Esophagus (tissue), 2 donors: ENCODE measurements around the gene FNDC10. TPM values are rescaled to one million over a fixed set of nuclear protein-coding genes. Genes with fewer than 3 reads are reported as not detected.

Experiments used
- H3K27ac ChIP-seq, 2 donors: one replicate each; pipeline ENCODE4 v1.5.1; 2013; ENCODE audit warnings: low read depth in 2 of 2, mild to moderate bottlenecking in 2 of 2, inconsistent platforms in 1 of 2, low read length in 1 of 2, moderate library complexity in 1 of 2
- H3K27me3 ChIP-seq, 2 donors: one replicate each; pipeline ENCODE4 v1.6.1; 2013; ENCODE audit warnings: low read length in 2 of 2, control low read depth in 1 of 2, mild to moderate bottlenecking in 1 of 2; ENCODE audit not compliant: insufficient read depth in 2 of 2, control insufficient read depth in 1 of 2
- H3K36me3 ChIP-seq, 2 donors: one replicate each; pipeline ENCODE4 v1.6.1; 2013; ENCODE audit warnings: low read length in 1 of 2; ENCODE audit not compliant: control insufficient read depth in 2 of 2, insufficient read depth in 2 of 2
- H3K4me1 ChIP-seq, 2 donors: one replicate each; pipeline ENCODE4 v1.6.1; 2013; ENCODE audit warnings: low read length in 1 of 2; ENCODE audit not compliant: control insufficient read depth in 2 of 2, insufficient read depth in 2 of 2
- H3K4me3 ChIP-seq, 2 donors: one replicate each; pipeline ENCODE4 v1.5.1; 2013; ENCODE audit warnings: low read length in 2 of 2, mild to moderate bottlenecking in 2 of 2, low read depth in 1 of 2, moderate library complexity in 1 of 2
- H3K9me3 ChIP-seq, 2 donors: one replicate each; pipeline ENCODE4 v1.6.1; 2013; ENCODE audit warnings: mild to moderate bottlenecking in 2 of 2, low read depth in 1 of 2, low read length in 1 of 2, moderate library complexity in 1 of 2; ENCODE audit not compliant: control insufficient read depth in 2 of 2, insufficient read depth in 1 of 2
- WGBS, 2 donors: extraction: QIAGEN DNeasy Blood & Tissue Kit; methylation state at CpG; one replicate each; pipeline ENCODE4 v1.1.7; 2013; 5-methylcytosine and 5-hydroxymethylcytosine counted together
- polyA plus RNA-seq, 2 donors: library from polyadenylated mRNA; stranded (reverse); fragments of 200-250 nt; gene quantifications; one replicate each; pipeline ENCODE4 v1.2.3, GENCODE V29; 2013
- donor health status: healthy with polysubstance abuse.
- donor health status: Bipolar disorder and iron deficiency.

The FNDC10 gene
- polyA plus RNA-seq, 2 donors: 7.5 to 8.3 TPM

- Histone ChIP-seq H3K27me3 (peaks cover 0 to 2% of the 10 kb centered on the region in 2 donors), H3K36me3 (no peaks in the 10 kb centered on the region), H3K9me3 (no peaks in the 10 kb centered on the region), H3K27ac (no peak overlapping the region), H3K4me3 (no peak overlapping the region), H3K4me1 (peaks cover 1 to 3% of the 10 kb centered on the region in 2 donors)
- WGBS, 2 donors: 87 to 88% methylated on average over 17 of the region's 17 CpGs
Observed at GRCh38 chr1:1605724-1606123, 5.8 kb upstream of the FNDC10 start.

DNA sequence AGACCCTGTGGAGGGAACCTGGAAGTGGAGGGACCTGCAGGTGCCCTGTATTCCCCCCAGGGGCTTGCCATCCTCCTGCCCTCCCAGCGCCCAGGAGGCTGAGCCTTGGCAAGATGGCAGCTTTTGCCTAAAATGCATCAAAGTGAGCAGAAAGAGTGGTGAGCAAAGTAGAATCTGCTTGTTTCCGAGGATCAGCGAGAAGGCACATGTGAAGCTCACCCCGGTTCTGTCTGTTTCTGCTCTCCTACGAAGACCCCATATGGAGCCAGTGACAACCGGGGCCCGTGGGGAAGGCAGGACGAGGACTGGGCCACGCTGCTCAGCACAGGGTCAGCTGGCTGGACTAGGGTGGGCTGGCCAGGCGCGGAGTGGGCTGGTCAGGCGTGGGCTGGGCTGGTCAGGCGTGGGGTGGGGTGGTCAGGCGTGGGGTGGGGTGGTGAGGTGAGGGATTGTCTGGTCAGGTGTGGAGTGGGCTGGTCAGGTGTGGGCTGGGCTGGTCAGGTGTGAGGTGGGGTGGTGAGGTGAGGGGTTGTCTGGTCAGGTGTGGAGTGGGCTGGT, 5.2 kb upstream of the FNDC10 start:
- Histone ChIP-seq H3K27me3 (peaks cover 0 to 3% of the 10 kb centered on the region in 2 donors), H3K36me3 (no peaks in the 10 kb centered on the region), H3K27ac (no peak overlapping the region), H3K4me3 (no peak overlapping the region), H3K9me3 (no peaks in the 10 kb centered on the region), H3K4me1 (peaks cover 6 to 8% of the 10 kb centered on the region in 2 donors)
- WGBS, 2 donors: 74 to 81% methylated on average over 14 of the region's 14 CpGs

DNA sequence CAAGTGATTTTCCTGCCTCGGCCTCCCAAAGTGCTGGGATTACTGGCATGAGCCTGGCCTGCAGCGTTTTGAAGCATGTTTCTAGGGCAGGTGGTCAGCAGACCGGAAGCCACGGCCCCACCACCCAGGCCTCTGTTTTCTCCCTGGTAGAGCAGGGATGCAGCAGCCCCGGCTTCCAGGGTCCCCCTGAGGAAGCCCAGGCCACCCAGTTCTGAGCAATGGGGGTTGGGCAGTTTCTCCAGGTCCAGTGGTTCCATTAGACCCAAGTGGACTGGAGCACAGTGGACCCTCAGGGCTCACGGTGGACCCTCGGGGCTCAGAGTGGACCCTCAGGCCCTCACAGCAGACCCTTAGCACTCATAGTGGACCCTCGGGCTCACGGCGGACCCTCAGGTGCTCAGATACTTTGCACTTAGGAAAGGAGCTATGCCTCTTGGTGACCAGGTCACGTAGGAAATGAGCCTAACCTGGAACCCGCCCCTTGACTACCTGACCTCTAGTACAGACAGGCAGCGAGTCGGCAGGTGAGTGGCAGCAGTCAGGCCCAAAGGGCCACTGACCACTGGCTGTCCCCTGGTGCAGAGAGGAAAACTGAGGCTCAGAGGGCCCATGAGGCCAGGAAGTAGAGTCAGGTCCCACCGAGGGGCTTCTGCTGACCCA, 4.6 kb upstream of the FNDC10 start:
- no peak overlapping the region for H3K4me3 ChIP-seq
- H3K27ac ChIP-seq: no peak overlapping the region
- no peaks in the 10 kb centered on the region for H3K36me3 ChIP-seq
- peaks cover 6 to 9% of the 10 kb centered on the region in 2 donors for H3K4me1 ChIP-seq
- WGBS, 2 donors: 79 to 84% methylated on average over 14 to 15 of the region's 15 CpGs
- peaks cover 0 to 3% of the 10 kb centered on the region in 2 donors for H3K27me3 ChIP-seq
- H3K9me3 ChIP-seq: no peaks in the 10 kb centered on the region

DNA sequence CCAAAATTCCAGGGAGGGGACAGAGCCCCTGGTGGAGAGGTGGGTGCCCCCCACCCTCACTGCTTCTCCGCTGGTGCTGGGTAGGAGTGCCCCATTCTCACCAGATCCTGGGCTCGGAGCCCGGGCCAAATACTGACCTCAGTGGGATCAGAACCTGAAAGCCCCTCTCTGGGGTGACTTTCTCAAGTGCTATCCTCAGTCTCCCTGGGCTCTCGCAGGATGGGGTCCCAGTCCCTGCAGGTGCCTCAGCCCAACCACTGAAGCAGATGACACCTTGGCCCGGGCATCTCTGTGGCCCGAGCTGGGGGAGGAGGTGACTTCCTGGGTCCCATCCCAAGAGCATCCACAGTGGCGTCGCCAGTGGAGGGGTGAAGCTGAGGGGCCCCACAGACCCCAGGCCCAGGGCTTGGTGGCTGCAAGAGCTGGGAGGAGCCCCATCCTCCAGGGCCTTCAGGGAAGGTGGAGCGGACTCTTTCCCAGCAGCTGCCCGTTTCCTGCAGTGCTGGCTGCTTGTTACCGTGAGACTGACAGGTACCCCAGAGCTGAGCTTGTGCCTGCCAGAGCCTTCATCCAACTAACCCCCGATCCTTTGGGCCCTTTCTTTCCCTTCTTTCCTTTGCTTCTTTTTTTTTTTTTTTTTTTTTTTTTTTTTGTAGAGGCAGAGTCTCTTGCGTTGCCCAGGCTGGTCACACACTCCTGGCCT, 3.9 kb upstream of the FNDC10 start:
- H3K36me3 ChIP-seq: no peaks in the 10 kb centered on the region
- H3K27ac ChIP-seq: no peak overlapping the region
- no peak overlapping the region for H3K4me3 ChIP-seq
- H3K4me1 ChIP-seq: peaks cover 10 to 14% of the 10 kb centered on the region in 2 donors
- H3K27me3 ChIP-seq: peaks cover 0 to 6% of the 10 kb centered on the region in 2 donors
- no peaks in the 10 kb centered on the region for H3K9me3 ChIP-seq
- WGBS, 2 donors: 70% methylated on average over 13 of the region's 13 CpGs

DNA sequence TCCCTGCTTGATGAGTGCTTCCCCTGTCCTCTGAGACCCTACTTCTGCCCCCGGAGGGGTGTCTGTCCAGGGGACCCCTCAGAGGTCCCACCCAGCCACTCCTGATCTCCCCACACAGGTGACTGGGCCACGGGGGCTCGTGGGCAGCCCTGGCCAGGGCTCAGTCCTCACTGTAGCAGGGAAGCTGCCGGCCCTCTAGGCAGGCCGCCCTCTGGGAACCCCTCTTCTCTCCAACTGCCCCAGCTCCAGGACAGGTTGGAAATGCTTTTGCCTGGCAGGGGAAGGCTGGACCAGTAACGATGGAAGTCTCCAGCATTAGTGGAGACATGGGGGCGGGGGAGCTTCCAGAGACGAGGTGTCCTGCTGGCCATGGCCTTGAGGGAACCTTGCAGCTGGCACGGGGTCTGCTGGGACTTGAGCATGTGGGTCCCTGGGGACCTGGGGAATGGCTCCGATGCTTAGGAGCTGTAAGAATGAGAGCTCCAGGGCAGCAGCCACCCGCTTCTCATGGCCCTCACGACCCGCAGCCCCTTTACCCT, 3.1 kb upstream of the FNDC10 start:
- H3K27me3 ChIP-seq: peaks cover 0 to 7% of the 10 kb centered on the region in 2 donors
- H3K36me3 ChIP-seq: no peaks in the 10 kb centered on the region
- no peaks in the 10 kb centered on the region for H3K9me3 ChIP-seq
- H3K4me1 ChIP-seq: peaks cover 10 to 14% of the 10 kb centered on the region in 2 donors
- 72 to 78% methylated on average over 13 of the region's 13 CpGs for WGBS, 2 donors
- H3K4me3 ChIP-seq: no peak overlapping the region
- H3K27ac ChIP-seq: no peak overlapping the region

GRCh38 chr1:1602304-1602967, 2.5 kb upstream of the FNDC10 start:
- Histone ChIP-seq H3K9me3 (peaks cover 0 to 2% of the 10 kb centered on the region in 2 donors), H3K4me3 (no peak overlapping the region), H3K27ac (no peak overlapping the region), H3K36me3 (no peaks in the 10 kb centered on the region), H3K27me3 (peaks cover 0 to 7% of the 10 kb centered on the region in 2 donors), H3K4me1 (peaks cover 13 to 15% of the 10 kb centered on the region in 2 donors)
- WGBS, 2 donors: 64 to 67% methylated on average over 18 of the region's 18 CpGs

DNA sequence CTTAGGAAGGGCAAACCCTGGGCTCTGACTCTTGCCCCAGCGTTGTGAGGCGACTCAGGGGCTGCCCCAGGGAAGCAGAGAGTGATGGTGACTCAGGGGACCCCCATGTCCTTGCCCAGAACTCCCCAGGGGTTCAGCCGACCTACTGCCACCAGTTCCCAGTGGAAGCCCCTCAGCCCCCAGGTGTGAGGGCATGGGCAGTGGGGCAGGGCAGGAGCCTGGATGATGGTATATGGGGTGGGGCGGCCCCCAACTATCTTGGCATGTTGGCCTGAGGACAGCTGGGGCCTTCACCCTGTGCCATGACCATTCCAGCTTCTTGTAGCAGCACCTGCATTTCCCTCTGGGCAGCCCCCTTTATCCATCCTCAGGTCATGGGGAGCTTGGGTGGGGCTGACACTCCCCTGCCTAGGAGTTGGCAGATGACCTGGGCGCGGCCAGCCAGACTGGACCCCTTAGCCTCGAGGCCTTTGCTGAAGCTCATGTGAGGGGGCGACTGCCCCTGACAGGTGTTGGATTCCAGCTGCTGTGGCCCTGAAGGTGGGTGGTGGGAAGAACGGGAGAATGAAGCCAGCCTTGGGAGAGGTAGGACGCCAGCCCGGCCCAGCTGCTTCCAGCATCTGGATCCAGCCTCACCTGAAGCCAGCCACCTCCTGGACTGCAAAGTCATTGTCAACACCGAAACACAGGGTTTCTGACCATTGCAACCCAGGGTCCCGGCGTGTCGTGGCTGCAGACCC, 1.8 kb upstream of the FNDC10 start:
- Histone ChIP-seq H3K9me3 (peaks cover 0 to 2% of the 10 kb centered on the region in 2 donors), H3K4me1 (peaks cover 13 to 17% of the 10 kb centered on the region in 2 donors)
- WGBS, 2 donors: 88 to 90% methylated on average over 15 of the region's 15 CpGs

GRCh38 chr1:1600861-1601563, 1.1 kb upstream of the FNDC10 start:
- no peaks in the 10 kb centered on the region for H3K36me3 ChIP-seq
- peaks cover 0 to 2% of the 10 kb centered on the region in 2 donors for H3K9me3 ChIP-seq
- peaks cover 0 to 7% of the 10 kb centered on the region in 2 donors for H3K27me3 ChIP-seq
- 69 to 71% methylated on average over 22 of the region's 22 CpGs for WGBS, 2 donors
- peak overlapping the region in 1 of 2 donors; percentile 63 for H3K4me3 ChIP-seq
- H3K27ac ChIP-seq: no peak overlapping the region
- H3K4me1 ChIP-seq: peaks cover 13 to 17% of the 10 kb centered on the region in 2 donors

More for the DNA sequence above, 1.8 kb upstream of the FNDC10 start:
- Histone ChIP-seq H3K36me3 (no peaks in the 10 kb centered on the region), H3K27me3 (peaks cover 0 to 7% of the 10 kb centered on the region in 2 donors), H3K27ac (no peak overlapping the region), H3K4me3 (no peak overlapping the region)
